HepG2 (cell line): ENCODE measurements around the gene MAFB. TPM values are rescaled to one million over a fixed set of nuclear protein-coding genes. Genes with fewer than 3 reads are reported as not detected.
A peak's percentile ranks its signal among the peaks of the same experiment; 100 is the strongest.

Source experiments
- CBFB ChIP-seq: sonication (generic); formaldehyde crosslinking; IDR thresholded peaks from 2 replicates; pipeline ENCODE4 v1.4.0; 2020; ENCODE audit warnings: missing genetic modification reagents
- CHCHD3 ChIP-seq: sonication (generic); formaldehyde crosslinking; IDR thresholded peaks from 2 replicates; pipeline ENCODE4 v1.8.0; 2022; ENCODE audit warnings: mild to moderate bottlenecking, missing genetic modification reagents, moderate library complexity
- ETV5 ChIP-seq: IDR thresholded peaks from 2 replicates; pipeline ENCODE4 v1.6.1; 2018; ENCODE audit warnings: missing biosample characterization, missing genetic modification reagents, inconsistent platforms, borderline replicate concordance
- GATAD2A ChIP-seq: IDR thresholded peaks from 2 replicates; pipeline ENCODE4 v1.6.1; 2016
- GPN1 ChIP-seq: sonication (generic); formaldehyde crosslinking; IDR thresholded peaks from 2 replicates; pipeline ENCODE4 v1.5.1; 2020; ENCODE audit warnings: missing genetic modification reagents, borderline replicate concordance
- HOXA3 ChIP-seq: sonication (generic); formaldehyde crosslinking; IDR thresholded peaks from 2 replicates; pipeline ENCODE4 v1.5.0; 2020; ENCODE audit warnings: missing genetic modification reagents
- HOXD1 ChIP-seq: sonication (generic); formaldehyde crosslinking; IDR thresholded peaks from 2 replicates; pipeline ENCODE4 v1.5.0; 2020; ENCODE audit warnings: missing genetic modification reagents
- IKZF4 ChIP-seq: sonication (generic); formaldehyde crosslinking; IDR thresholded peaks from 2 replicates; pipeline ENCODE4 v1.5.1; 2020; ENCODE audit warnings: borderline replicate concordance, mild to moderate bottlenecking, low read depth, missing genetic modification reagents; ENCODE audit errors: not compliant biosample characterization
- MYNN ChIP-seq: sonication (generic); formaldehyde crosslinking; IDR thresholded peaks from 2 replicates; pipeline ENCODE4 v1.4.0; 2020; ENCODE audit warnings: mild to moderate bottlenecking, low read depth, missing genetic modification reagents
- PHF8 ChIP-seq: sonication (generic); formaldehyde crosslinking; IDR thresholded peaks from 2 replicates; pipeline ENCODE4 v1.5.0; 2020; ENCODE audit warnings: missing genetic modification reagents
- POGZ ChIP-seq: sonication (generic); formaldehyde crosslinking; IDR thresholded peaks from 2 replicates; pipeline ENCODE4 v1.4.0; 2020; ENCODE audit warnings: mild to moderate bottlenecking, missing genetic modification reagents
- RARA ChIP-seq: IDR thresholded peaks from 2 replicates; pipeline ENCODE4 v1.6.1; 2016; ENCODE audit warnings: missing genetic modification reagents, missing compliant biosample characterization
- RORA ChIP-seq: sonication (generic); formaldehyde crosslinking; IDR thresholded peaks from 2 replicates; pipeline ENCODE4 v1.5.0; 2020; ENCODE audit warnings: mild to moderate bottlenecking, missing genetic modification reagents, moderate library complexity
- SIX4 ChIP-seq: sonication (generic); formaldehyde crosslinking; IDR thresholded peaks from 2 replicates; pipeline ENCODE4 v1.4.0; 2020; ENCODE audit warnings: missing genetic modification reagents
- YEATS4 ChIP-seq: sonication (generic); formaldehyde crosslinking; IDR thresholded peaks from 2 replicates; pipeline ENCODE4 v1.4.0; 2020; ENCODE audit warnings: missing genetic modification reagents, borderline replicate concordance
- ZMYM4 ChIP-seq: sonication (generic); formaldehyde crosslinking; IDR thresholded peaks from 2 replicates; pipeline ENCODE4 v1.8.1; 2023; ENCODE audit warnings: mild to moderate bottlenecking, missing genetic modification reagents
- ZNF12 ChIP-seq: sonication (generic); formaldehyde crosslinking; IDR thresholded peaks from 2 replicates; pipeline ENCODE4 v1.5.0; 2020; ENCODE audit warnings: missing genetic modification reagents
- ZNF232 ChIP-seq: sonication (generic); formaldehyde crosslinking; IDR thresholded peaks from 2 replicates; pipeline ENCODE4 v1.4.0; 2020; ENCODE audit warnings: missing genetic modification reagents, borderline replicate concordance
- ZNF501 ChIP-seq: sonication (generic); formaldehyde crosslinking; IDR thresholded peaks from 2 replicates; pipeline ENCODE4 v1.5.1; 2020; ENCODE audit warnings: mild to moderate bottlenecking, moderate library complexity, missing genetic modification reagents
- polyA plus RNA-seq, 8 experiments: library from polyadenylated mRNA; depleted of rRNA in 3 of 8; stranded (reverse) in 7 of 8; unstranded in 1 of 8; fragments of >200 nt; fragmentation: Illumina TruSeq in 4 of 8; extraction: Trizol in 4 of 8; gene quantifications; 2 replicates each; pipeline versions ENCODE4 v1.2.1 to v1.2.3, GENCODE V29; 2011 to 2016; ENCODE audit warnings: low read depth in 4 of 8, missing spikeins in 1 of 8, mixed read lengths in 1 of 8; ENCODE audit not compliant: insufficient read depth in 1 of 8
- total RNA-seq, 5 experiments: library from RNA; depleted of rRNA; stranded (reverse); fragments of >200 nt; fragmentation: Illumina TruSeq; extraction: Trizol; gene quantifications; 2 replicates each; pipeline ENCODE4 v1.2.3, GENCODE V29; 2016; ENCODE audit warnings: low read depth in 1 of 5
- TF ChIP-seq, protein P1 (sequence below): sonication (generic); formaldehyde crosslinking; IDR thresholded peaks from 2 replicates; pipeline ENCODE4 v1.4.0; 2020; ENCODE audit warnings: mild to moderate bottlenecking, missing genetic modification reagents
- TF ChIP-seq, protein P2 (sequence below): sonication (generic); formaldehyde crosslinking; IDR thresholded peaks from 2 replicates; pipeline ENCODE4 v1.4.0; 2020; ENCODE audit warnings: missing genetic modification reagents
- TF ChIP-seq, protein P3 (sequence below): sonication (generic); formaldehyde crosslinking; IDR thresholded peaks from 2 replicates; pipeline ENCODE4 v1.5.1; 2020; ENCODE audit warnings: mild to moderate bottlenecking, moderate library complexity, missing genetic modification reagents
- TF ChIP-seq, protein P4 (sequence below): IDR thresholded peaks from 2 replicates; pipeline ENCODE4 v1.6.1; 2016; ENCODE audit warnings: mild to moderate bottlenecking

MAFB gene
- total and polyA plus RNA-seq, 2 of the 13 experiments (the other 11 are each of a cell fraction or from before 2014, with no cell fraction given), result 0.08 to 0.11 TPM

DNA sequence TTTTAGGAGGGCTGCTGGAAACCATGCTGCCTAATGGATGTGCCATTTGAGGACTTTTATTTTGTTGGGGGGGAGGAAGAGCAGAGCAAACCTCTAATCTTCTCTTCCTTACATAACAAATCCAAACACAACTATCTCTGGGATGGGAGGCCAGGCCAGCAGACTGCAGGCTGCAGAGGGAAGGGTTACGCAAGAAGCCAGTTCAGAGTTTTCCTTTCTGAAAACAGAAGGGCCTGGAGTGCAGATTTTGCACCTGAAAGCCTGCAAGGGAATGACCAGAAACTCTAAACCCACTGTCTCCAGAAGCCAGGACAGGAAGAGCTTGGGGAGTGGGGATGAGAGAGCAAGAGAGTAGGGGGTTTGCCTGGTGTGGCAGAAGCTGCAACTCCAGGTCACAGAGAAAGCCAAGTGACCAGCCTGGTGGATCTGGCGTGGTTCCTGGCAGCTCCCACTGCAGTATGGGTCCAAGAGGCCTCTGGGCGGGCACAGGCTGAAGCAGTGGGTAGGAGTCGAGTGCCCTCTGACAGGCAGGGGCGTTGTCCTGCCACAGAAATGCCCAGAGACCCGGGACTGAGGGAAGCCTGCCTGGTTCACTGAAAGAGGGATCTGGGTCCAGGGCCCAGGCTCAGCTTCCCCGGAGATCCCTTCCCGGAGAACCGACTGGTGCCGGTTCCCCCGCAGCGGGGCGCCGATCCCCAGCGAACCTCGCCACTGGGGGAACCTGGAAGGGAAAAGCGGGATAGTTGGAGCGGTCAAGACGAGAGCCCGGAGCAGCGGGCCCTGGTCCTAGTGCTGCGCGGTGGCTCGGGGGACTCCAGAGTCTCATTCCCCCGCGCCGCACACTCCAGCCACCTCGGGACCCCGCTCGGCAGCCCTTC, 6.7 kb downstream of the MAFB start (continued):
- no peak for TF ChIP-seq GPN1
- peak; percentile 83 for TF ChIP-seq HOXA3 (CRISPR knock-in tag)
- TF ChIP-seq GATAD2A (CRISPR knock-in tag), result 0 out of 2 replicates have a peak, but pooled peaks have one; percentile 60
- TF ChIP-seq, protein P1, sequence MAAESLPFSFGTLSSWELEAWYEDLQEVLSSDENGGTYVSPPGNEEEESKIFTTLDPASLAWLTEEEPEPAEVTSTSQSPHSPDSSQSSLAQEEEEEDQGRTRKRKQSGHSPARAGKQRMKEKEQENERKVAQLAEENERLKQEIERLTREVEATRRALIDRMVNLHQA (CRISPR knock-in tag), result no peak
- TF ChIP-seq RARA (CRISPR knock-in tag), result peak; percentile 57
- TF ChIP-seq HOXD1, result 0 out of 2 replicates have a peak, but pooled peaks have one; percentile 50
- TF ChIP-seq, protein P2, sequence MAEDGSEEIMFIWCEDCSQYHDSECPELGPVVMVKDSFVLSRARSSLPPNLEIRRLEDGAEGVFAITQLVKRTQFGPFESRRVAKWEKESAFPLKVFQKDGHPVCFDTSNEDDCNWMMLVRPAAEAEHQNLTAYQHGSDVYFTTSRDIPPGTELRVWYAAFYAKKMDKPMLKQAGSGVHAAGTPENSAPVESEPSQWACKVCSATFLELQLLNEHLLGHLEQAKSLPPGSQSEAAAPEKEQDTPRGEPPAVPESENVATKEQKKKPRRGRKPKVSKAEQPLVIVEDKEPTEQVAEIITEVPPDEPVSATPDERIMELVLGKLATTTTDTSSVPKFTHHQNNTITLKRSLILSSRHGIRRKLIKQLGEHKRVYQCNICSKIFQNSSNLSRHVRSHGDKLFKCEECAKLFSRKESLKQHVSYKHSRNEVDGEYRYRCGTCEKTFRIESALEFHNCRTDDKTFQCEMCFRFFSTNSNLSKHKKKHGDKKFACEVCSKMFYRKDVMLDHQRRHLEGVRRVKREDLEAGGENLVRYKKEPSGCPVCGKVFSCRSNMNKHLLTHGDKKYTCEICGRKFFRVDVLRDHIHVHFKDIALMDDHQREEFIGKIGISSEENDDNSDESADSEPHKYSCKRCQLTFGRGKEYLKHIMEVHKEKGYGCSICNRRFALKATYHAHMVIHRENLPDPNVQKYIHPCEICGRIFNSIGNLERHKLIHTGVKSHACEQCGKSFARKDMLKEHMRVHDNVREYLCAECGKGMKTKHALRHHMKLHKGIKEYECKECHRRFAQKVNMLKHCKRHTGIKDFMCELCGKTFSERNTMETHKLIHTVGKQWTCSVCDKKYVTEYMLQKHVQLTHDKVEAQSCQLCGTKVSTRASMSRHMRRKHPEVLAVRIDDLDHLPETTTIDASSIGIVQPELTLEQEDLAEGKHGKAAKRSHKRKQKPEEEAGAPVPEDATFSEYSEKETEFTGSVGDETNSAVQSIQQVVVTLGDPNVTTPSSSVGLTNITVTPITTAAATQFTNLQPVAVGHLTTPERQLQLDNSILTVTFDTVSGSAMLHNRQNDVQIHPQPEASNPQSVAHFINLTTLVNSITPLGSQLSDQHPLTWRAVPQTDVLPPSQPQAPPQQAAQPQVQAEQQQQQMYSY (CRISPR knock-in tag), result peak; percentile 39; the same call in 1 of the 2 replicates
- TF ChIP-seq IKZF4 (CRISPR knock-in tag), result no peak
- peak; percentile 84 for TF ChIP-seq ZMYM4 (CRISPR knock-in tag)
- peak; percentile 46; the same call in 1 of the 2 replicates for TF ChIP-seq PHF8 (CRISPR knock-in tag)
- peak; percentile 100 for TF ChIP-seq MYNN (CRISPR knock-in tag)
- TF ChIP-seq POGZ (CRISPR knock-in tag), result peak; percentile 71; the same call in 1 of the 2 replicates
- TF ChIP-seq CBFB, result peak; percentile 38; the same call in 1 of the 2 replicates
- TF ChIP-seq, protein P3, sequence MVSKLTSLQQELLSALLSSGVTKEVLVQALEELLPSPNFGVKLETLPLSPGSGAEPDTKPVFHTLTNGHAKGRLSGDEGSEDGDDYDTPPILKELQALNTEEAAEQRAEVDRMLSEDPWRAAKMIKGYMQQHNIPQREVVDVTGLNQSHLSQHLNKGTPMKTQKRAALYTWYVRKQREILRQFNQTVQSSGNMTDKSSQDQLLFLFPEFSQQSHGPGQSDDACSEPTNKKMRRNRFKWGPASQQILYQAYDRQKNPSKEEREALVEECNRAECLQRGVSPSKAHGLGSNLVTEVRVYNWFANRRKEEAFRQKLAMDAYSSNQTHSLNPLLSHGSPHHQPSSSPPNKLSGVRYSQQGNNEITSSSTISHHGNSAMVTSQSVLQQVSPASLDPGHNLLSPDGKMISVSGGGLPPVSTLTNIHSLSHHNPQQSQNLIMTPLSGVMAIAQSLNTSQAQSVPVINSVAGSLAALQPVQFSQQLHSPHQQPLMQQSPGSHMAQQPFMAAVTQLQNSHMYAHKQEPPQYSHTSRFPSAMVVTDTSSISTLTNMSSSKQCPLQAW (CRISPR knock-in tag), result peak; percentile 84
- peak; percentile 51; the same call in 1 of the 2 replicates for TF ChIP-seq YEATS4 (CRISPR knock-in tag)
- TF ChIP-seq ZNF501 (CRISPR knock-in tag), result peak; percentile 76; the same call in 1 of the 2 replicates
- no peak for TF ChIP-seq CHCHD3 (CRISPR knock-in tag)
- 0 out of 2 replicates have a peak, but pooled peaks have one; percentile 32 for TF ChIP-seq SIX4 (CRISPR knock-in tag)
- TF ChIP-seq, protein P4, sequence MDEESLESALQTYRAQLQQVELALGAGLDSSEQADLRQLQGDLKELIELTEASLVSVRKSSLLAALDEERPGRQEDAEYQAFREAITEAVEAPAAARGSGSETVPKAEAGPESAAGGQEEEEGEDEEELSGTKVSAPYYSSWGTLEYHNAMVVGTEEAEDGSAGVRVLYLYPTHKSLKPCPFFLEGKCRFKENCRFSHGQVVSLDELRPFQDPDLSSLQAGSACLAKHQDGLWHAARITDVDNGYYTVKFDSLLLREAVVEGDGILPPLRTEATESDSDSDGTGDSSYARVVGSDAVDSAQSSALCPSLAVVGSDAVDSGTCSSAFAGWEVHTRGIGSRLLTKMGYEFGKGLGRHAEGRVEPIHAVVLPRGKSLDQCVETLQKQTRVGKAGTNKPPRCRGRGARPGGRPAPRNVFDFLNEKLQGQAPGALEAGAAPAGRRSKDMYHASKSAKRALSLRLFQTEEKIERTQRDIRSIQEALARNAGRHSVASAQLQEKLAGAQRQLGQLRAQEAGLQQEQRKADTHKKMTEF, result peak; percentile 43; the same call in 1 of the 2 replicates
- TF ChIP-seq ZNF12, result peak; percentile 44
- 0 out of 2 replicates have a peak, but pooled peaks have one; percentile 63 for TF ChIP-seq RORA
- TF ChIP-seq ETV5 (CRISPR knock-in tag), result peak; percentile 16; the same call in 1 of the 2 replicates
- peak; percentile 79; the same call in 1 of the 2 replicates for TF ChIP-seq ZNF232 (CRISPR knock-in tag)
